ENCODE results near the gene FRMD4A.
"Not testable (repeated sequence)": the region's sequence is repeated elsewhere in the genome, so short reads cannot be mapped to it uniquely, and the experiment has no call there.

FRMD4A gene

GRCh38 chr10:13729586-13730305 lies 601.0 kb downstream of the FRMD4A start:
- no peak for DNase-seq

GRCh38 chr10:13728898-13729535 lies 601.7 kb downstream of the FRMD4A start:
- no peak for DNase-seq

DNA sequence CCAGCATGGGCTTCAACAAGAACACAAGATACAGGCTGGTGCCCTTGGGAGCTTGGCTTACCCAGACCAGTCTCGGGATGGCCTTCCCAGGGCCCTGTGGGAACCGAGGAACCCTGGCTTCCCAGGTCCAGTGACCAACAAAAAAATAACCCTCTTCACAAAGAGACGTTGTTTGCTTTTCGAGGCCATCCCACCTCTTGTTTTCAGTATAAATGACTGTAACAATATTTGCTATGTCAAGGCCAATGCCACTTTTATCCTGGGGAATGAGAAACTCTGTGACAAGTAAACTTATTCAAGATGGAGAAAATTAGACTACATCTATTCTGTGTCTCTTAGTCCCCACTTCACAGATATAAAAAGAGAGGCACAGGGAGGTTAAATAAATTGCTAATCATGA lies 605.1 kb downstream of the FRMD4A start:
- no peak for DNase-seq

GRCh38 chr10:13724484-13724883 lies 606.2 kb downstream of the FRMD4A start:
- DNase-seq, result no peak

- no peak for DNase-seq
Observed at GRCh38 chr10:13722747-13723653, 607.7 kb downstream of the FRMD4A start.

GRCh38 chr10:13721486-13721885 lies 609.2 kb downstream of the FRMD4A start:
- DNase-seq, result no peak

DNA sequence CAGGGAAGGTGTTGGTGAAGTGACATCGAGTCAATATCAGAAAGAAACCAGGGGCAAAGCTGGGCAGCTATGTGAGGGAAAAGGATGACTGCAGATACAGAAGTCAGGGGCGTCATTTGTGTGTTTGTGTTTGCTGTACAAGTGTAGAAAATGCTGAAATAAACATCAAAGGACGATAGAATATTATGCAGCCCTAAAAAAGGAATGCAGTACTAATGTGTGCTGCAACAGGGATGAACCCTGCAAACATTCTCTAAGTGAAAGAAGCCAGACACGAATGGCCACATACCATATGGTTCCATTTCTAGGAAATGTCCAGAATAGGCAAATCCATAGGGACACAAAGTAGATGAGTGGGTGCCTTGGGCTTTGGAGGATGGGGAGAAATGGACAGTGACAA lies 610.0 kb downstream of the FRMD4A start:
- no peak for DNase-seq

- no peak for DNase-seq
Observed at GRCh38 chr10:13719425-13719824, 611.3 kb downstream of the FRMD4A start.

DNA sequence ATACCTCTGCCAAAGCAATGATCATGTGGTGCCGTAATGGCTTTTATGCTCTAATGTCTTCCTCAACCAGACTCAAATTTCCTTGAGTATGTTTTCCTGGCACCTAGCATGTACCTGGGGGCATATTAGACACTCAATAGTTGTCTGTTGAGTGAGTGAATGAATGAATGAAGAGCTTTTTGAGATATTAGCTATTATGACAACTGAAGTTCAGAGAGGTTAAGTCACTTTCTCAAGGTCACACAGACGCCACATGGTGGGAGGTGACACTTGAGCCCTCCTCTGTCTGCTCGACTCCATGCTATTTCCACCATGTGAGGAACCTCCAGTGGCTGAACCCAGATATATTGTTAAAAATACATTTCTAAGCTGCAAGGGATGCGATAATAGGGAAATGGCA lies 611.9 kb downstream of the FRMD4A start:
- DNase-seq, result no peak

GRCh38 chr10:13717936-13718772 lies 612.6 kb downstream of the FRMD4A start:
- DNase-seq, result no peak

DNA sequence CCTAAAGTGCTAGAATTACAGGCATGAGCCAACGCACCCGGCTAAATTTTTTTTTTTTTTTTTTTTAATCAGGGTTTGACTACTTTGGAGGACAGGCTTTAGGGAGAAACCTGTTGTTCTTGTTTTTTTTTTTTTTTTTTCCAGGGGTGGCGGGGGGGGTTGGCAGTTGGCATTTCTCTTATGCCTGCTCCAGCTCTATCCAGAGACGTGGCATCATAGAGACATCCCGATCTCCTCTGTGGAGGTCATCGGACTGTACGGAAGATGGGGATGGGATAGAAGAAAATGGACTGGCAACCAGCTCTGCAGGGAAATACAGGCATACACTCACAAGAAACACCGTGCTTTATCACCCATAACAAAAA lies 613.2 kb downstream of the FRMD4A start:
- DNase-seq, result no peak

DNA sequence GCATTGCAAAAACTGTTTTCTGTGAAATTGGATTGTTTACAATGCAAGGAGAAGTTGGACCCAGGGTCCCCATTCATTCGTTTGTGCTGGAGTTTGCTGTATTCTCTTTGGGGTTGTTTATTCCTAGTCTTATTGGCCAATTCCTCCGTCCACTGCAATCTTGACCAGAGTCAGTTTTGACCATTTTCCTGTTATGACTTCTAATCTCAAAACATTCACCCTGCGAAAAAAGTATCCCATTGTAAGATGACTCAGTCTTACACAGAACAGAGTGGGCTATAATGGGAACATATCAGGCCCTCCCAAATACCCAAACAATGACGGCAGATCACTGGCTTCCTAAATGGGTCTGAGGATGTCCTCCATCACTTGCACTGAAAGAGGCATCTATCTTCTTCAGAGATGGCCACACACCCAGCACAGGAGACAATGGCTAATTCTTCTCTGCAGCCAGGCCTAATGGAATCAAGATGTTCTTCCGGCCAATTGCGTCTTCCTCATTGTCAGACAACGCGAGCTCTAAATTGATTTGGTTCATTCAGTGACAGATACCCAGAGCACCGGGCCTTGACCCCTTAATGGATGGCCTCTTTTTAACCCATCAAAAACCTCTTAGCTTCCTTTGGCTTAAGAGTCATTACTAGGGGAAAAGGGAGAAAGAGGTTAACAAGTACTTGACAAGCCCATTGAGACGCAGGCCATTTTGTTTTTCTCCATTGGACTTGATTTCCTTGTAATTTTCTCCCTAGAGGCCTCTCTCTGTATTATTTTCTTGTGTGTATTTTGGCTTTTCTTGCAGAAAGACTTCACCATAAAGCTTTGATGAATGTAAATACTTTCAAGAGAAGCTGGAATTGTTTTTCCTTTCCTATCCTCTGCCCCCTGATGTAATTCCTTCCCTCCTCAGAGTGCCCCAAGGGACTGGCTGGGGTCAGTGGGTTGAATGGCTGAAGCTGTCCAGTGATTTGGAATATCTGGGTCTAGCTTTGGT lies 614.3 kb downstream of the FRMD4A start:
- DNase-seq, result no peak

DNA sequence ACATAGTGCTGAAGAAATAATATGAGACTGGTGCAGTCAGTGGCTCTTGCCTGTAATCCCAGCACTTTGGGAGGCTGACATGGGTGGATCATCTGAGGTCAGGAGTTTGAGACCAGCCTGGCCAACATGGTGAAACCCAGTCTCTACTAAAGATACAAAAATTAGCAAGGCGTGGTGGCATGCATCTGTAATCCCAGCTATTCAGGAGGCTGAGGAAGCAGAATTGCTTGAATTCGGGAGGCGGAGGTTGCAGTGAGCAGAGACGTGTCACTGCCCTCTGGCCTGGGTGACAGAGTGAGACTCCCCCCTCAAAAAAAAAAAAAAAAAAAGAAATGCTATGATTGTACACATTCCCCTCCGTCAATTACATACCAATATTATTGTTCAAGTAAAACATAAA lies 615.1 kb downstream of the FRMD4A start:
- DNase-seq, result not testable (repeated sequence)

GRCh38 chr10:13715100-13715499 lies 615.6 kb downstream of the FRMD4A start:
- no peak for DNase-seq

DNA sequence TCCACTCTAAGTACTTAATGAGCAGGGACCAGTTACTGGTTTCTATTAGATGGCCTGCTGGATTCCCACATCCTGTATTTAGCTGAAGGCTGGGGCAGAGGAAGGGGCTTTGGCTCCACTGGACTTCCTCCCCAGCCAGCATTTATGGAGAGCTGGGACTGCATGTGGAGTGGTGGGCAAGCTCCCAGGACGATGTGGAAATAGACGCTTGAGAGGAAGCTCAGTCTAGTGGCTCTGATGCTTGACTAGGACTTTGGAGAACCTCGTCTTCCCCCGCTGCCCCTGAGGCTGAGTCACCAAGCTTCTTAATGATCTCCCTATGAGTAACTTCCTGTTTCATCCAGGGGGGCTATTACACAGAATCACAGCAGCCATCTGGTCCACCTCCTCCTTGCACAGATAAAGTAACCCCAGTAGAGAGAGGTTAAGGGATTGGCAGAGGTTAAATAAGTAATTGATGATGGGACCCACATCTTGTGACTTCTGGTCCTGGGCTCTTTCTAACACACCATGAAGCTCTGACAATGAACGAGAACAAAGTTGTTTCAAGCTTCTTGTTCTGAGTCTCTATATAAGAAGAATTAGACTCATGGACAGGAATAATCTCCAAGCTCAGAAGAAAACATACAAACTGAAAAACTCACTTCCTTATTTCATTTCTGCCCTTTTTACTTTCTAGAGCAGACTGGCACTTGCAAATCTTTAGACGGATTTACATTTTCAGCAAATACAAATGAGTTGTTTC lies 617.7 kb downstream of the FRMD4A start:
- no peak for DNase-seq

DNA sequence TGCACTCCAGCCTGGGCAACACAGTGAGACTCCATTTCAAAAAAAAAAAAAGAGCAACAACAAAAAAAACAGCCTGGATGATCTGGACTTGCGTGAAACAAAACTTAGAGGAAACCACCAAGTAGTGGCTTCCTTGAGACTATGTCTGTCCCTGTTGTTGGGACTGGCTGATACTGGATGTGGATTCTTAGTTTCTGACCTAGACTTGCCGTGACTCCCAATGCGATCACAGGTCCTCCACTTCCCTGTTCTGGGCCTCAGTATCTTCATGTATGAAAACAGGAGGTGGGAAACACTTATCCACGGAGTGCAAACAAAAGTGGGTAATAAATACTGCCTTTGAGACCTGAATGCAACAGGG lies 618.3 kb downstream of the FRMD4A start:
- no peak for DNase-seq

- DNase-seq, result no peak
Observed at GRCh38 chr10:13711291-13711690, 619.4 kb downstream of the FRMD4A start.

GRCh38 chr10:13709931-13710650 lies 620.6 kb downstream of the FRMD4A start:
- DNase-seq, result no peak

DNA sequence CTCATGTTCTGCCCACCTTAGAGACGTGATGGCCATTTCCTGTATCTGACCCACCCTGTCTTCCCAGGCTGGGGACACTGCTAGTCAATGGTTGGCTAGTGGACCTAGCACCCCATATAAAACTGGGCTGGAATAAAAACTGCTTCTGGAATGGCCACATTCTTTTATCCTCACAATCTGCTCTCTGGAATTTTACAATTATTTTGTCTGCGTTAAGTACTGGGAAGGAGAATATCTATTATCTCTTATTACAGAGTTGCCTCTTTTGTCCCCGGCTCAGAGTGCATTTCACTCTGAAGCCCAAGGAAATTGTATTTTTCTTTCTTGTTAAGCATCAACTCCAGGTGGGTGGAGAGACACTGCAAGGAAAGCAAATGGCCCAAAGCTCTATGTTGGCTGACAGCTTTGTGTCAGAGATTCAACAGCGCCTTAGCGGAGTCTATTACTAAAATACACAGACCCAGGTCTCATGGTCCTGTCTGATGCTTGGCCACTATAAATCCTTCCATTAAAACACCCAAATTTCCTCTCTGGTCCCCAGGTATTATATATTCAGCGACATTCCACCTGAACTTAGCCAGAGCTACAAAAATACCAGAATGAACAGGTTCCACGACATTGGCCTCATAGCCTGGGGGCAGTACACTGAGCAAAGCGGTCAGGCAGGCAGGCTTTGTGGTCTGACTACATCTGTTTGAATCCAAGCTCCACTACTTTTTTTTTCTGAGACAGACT lies 622.3 kb downstream of the FRMD4A start:
- DNase-seq, result no peak
